Measurements from ENCODE around the gene SCN5A.

The SCN5A gene

GRCh38 chr3:38582316-38582715, 67.2 kb downstream of the SCN5A start:
- TF ChIP-seq CTCF (IDR thresholded peaks at IDR 0.05): no peak

GRCh38 chr3:38581774-38582173, 67.7 kb downstream of the SCN5A start:
- no peak for TF ChIP-seq CTCF (IDR thresholded peaks at IDR 0.05)
- H3K36me3 Mint-ChIP-seq (ENCODE audit: low read depth): no peaks in the 10 kb centered on the region
- H3K27me3 Mint-ChIP-seq (ENCODE audit: low read depth, poor library complexity): peaks cover 8% of the 10 kb centered on the region
- H3K27ac Mint-ChIP-seq: no peak overlapping the region
- H3K4me1 Mint-ChIP-seq: peaks cover 21% of the 10 kb centered on the region
- H3K4me3 Mint-ChIP-seq: no peak overlapping the region
- no peak for DNase-seq
- no peaks in the 10 kb centered on the region for H3K9me3 Mint-ChIP-seq

More at GRCh38 chr3:38582316-38582715, 67.2 kb downstream of the SCN5A start:
- no peak for DNase-seq
- H3K9me3 Mint-ChIP-seq: no peaks in the 10 kb centered on the region
- no peak overlapping the region for H3K4me3 Mint-ChIP-seq
- peaks cover 7% of the 10 kb centered on the region for H3K27me3 Mint-ChIP-seq (ENCODE audit: low read depth, poor library complexity)
- peaks cover 21% of the 10 kb centered on the region for H3K4me1 Mint-ChIP-seq
- H3K36me3 Mint-ChIP-seq (ENCODE audit: low read depth): no peaks in the 10 kb centered on the region
- no peak overlapping the region for H3K27ac Mint-ChIP-seq

- Mint-ChIP-seq H3K27me3 (ENCODE audit: low read depth, poor library complexity) (peaks cover 10% of the 10 kb centered on the region), H3K4me3 (no peak overlapping the region), H3K27ac (no peak overlapping the region), H3K9me3 (no peaks in the 10 kb centered on the region), H3K4me1 (peaks cover 21% of the 10 kb centered on the region), H3K36me3 (ENCODE audit: low read depth) (no peaks in the 10 kb centered on the region)
- no peak for TF ChIP-seq CTCF (IDR thresholded peaks at IDR 0.05)
- DNase-seq: no peak
These were observed 68.8 kb downstream of the SCN5A start for GRCh38 chr3:38580450-38581382.

- Mint-ChIP-seq H3K27me3 (ENCODE audit: low read depth, poor library complexity) (peaks cover 11% of the 10 kb centered on the region), H3K4me1 (peaks cover 21% of the 10 kb centered on the region), H3K27ac (no peak overlapping the region), H3K4me3 (no peak overlapping the region), H3K36me3 (ENCODE audit: low read depth) (no peaks in the 10 kb centered on the region), H3K9me3 (no peaks in the 10 kb centered on the region)
- TF ChIP-seq CTCF (IDR thresholded peaks at IDR 0.05): no peak
- DNase-seq: no peak
These were observed 69.7 kb downstream of the SCN5A start for GRCh38 chr3:38579551-38580449.

GRCh38 chr3:38579141-38579540, 70.3 kb downstream of the SCN5A start:
- Mint-ChIP-seq H3K27me3 (ENCODE audit: low read depth, poor library complexity) (peaks cover 16% of the 10 kb centered on the region), H3K9me3 (no peaks in the 10 kb centered on the region), H3K4me3 (no peak overlapping the region), H3K4me1 (peaks cover 21% of the 10 kb centered on the region), H3K27ac (no peak overlapping the region), H3K36me3 (ENCODE audit: low read depth) (no peaks in the 10 kb centered on the region)
- DNase-seq: no peak
- TF ChIP-seq CTCF (IDR thresholded peaks at IDR 0.05): no peak
